Prostate gland (tissue), 2 donors: Measurements from ENCODE around the gene ADORA2A. TPM values are rescaled to one million over a fixed set of nuclear protein-coding genes. Genes with fewer than 3 reads are reported as not detected.

Source experiments
- DNase-seq: peaks from one replicate; pipeline ENCODE4 v3.0.0-alpha.2; 2019; ENCODE audit warnings: low spot score
- H3K27ac ChIP-seq, 2 donors: fragments of 200-600 bp; sonication (generic); 2 replicates each; pipeline ENCODE4 v1.5.1; 2017 to 2019
- H3K27me3 ChIP-seq: fragments of 200-600 bp; sonication (generic); replicated peaks from 2 replicates; pipeline ENCODE4 v1.5.1; 2019; ENCODE audit not compliant: insufficient read depth
- H3K36me3 ChIP-seq, 2 donors: fragments of 200-600 bp; sonication (generic); 1 replicate in 1 of 2; 2 replicates in 1 of 2; pipeline versions ENCODE4 v1.5.1 to v1.8.1; 2017 to 2019
- H3K4me1 ChIP-seq: fragments of 200-600 bp; sonication (generic); replicated peaks from 2 replicates; pipeline ENCODE4 v1.5.1; 2019
- H3K4me3 ChIP-seq, 2 donors: fragments of 200-600 bp; sonication (generic); 2 replicates each; pipeline ENCODE4 v1.5.1; 2017 to 2019
- H3K9me3 ChIP-seq: fragments of 200-600 bp; sonication (generic); 2 replicates; pipeline ENCODE4 v1.5.1; 2017
- POLR2A ChIP-seq: fragments of 450-650 bp; IDR thresholded peaks from one replicate; pipeline ENCODE4 v1.6.1; 2016; ENCODE audit warnings: antibody characterized with exemption, mild to moderate bottlenecking
- POLR2AphosphoS5 ChIP-seq: sonication (generic); formaldehyde crosslinking; IDR thresholded peaks from one replicate; pipeline ENCODE4 v1.6.1; 2017; ENCODE audit warnings: antibody characterized with exemption
- WGBS: methylation state at CpG from one replicate; pipeline ENCODE4 v1.1.5; 2018; 5-methylcytosine and 5-hydroxymethylcytosine counted together
- intact Hi-C: fragments of 100-400 bp; cut with DNase I; formaldehyde crosslinking; loops from one replicate; pipeline ENCODE4 v1.14.2; 2022
- total RNA-seq, 2 donors: library from RNA; depleted of rRNA; stranded (reverse); fragments of >200 nt; gene quantifications; one replicate each; pipeline ENCODE4 v1.1.0, GENCODE V29; 2016
- TF ChIP-seq, protein P1 (sequence below), 4 experiments: fragments of 200-600 bp in 2 of 4; fragments of 450-650 bp in 2 of 4; sonication (generic) in 2 of 4; IDR thresholded peaks; 1 replicate in 3 of 4; 2 replicates in 1 of 4; pipeline ENCODE4 v1.5.1; 2016 to 2019; ENCODE audit warnings: antibody characterized with exemption in 4 of 4, mild to moderate bottlenecking in 2 of 4, moderate library complexity in 2 of 4

The ADORA2A gene
- total RNA-seq, 2 donors from 2014 or later = 2.1 to 3.7 TPM

DNA sequence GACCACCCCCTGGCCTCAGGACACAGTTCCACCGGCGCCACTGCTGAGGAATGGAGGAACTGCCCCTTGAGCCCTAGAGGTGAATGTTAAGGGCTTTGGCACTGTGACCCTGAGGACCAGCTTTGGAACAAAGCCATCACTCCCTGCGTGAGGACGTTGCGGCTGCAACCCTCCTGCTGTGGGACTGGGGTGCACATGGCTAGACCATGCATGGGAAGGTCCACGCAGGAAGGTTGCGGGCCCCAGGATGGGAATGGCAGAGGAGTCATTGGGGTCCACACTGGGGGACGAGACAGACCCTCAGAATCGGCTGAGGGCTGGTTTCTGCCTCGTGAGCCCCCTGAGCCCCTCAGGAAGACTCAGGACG lies 6.4 kb upstream of the ADORA2A start:
- intact Hi-C loops = loop anchor here (5.0 kb wide), 1 partner anchor 81 kb away; no protein-coding TSS in a partner anchor
- DNase-seq = no peak
- Histone ChIP-seq H3K27me3 (no peaks in the 10 kb centered on the region), H3K9me3 (no peaks in the 10 kb centered on the region), H3K36me3 (no peaks in the 10 kb centered on the region), H3K4me1 (no peaks in the 10 kb centered on the region), H3K27ac (no peak overlapping the region), H3K4me3 (no peak overlapping the region)
- WGBS = 76% methylated on average over 11 of the region's 11 CpGs
- TF ChIP-seq POLR2AphosphoS5 (no peak), POLR2A (no peak)
- TF ChIP-seq, protein P1, sequence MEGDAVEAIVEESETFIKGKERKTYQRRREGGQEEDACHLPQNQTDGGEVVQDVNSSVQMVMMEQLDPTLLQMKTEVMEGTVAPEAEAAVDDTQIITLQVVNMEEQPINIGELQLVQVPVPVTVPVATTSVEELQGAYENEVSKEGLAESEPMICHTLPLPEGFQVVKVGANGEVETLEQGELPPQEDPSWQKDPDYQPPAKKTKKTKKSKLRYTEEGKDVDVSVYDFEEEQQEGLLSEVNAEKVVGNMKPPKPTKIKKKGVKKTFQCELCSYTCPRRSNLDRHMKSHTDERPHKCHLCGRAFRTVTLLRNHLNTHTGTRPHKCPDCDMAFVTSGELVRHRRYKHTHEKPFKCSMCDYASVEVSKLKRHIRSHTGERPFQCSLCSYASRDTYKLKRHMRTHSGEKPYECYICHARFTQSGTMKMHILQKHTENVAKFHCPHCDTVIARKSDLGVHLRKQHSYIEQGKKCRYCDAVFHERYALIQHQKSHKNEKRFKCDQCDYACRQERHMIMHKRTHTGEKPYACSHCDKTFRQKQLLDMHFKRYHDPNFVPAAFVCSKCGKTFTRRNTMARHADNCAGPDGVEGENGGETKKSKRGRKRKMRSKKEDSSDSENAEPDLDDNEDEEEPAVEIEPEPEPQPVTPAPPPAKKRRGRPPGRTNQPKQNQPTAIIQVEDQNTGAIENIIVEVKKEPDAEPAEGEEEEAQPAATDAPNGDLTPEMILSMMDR (IDR thresholded peaks at IDR 0.05) = no peak

GRCh38 chr22:24421428-24421931 lies 5.9 kb upstream of the ADORA2A start:
- DNase-seq = no peak
- WGBS = 52% methylated on average over 9 of the region's 9 CpGs
- H3K36me3 ChIP-seq = no peaks in the 10 kb centered on the region
- TF ChIP-seq, protein P1 (IDR thresholded peaks at IDR 0.05) = no peak
- no peak for TF ChIP-seq POLR2AphosphoS5
- no peak for TF ChIP-seq POLR2A
- no peak overlapping the region for H3K4me3 ChIP-seq
- H3K4me1 ChIP-seq = no peaks in the 10 kb centered on the region
- H3K27me3 ChIP-seq = no peaks in the 10 kb centered on the region
- no peaks in the 10 kb centered on the region for H3K9me3 ChIP-seq
- intact Hi-C loops = loop anchor here (5.0 kb wide), 1 partner anchor 81 kb away; no protein-coding TSS in a partner anchor
- H3K27ac ChIP-seq = no peak overlapping the region

GRCh38 chr22:24422102-24422665 lies 5.2 kb upstream of the ADORA2A start:
- Histone ChIP-seq H3K27ac (no peak overlapping the region), H3K9me3 (no peaks in the 10 kb centered on the region), H3K4me3 (no peak overlapping the region), H3K27me3 (no peaks in the 10 kb centered on the region), H3K4me1 (no peaks in the 10 kb centered on the region), H3K36me3 (no peaks in the 10 kb centered on the region)
- WGBS = 82% methylated on average over 5 of the region's 5 CpGs
- TF ChIP-seq POLR2A (no peak), POLR2AphosphoS5 (no peak)
- TF ChIP-seq, protein P1 (IDR thresholded peaks at IDR 0.05) = no peak
- DNase-seq = no peak
- intact Hi-C loops = loop anchor here (5.0 kb wide), 1 partner anchor 80 kb away; no protein-coding TSS in a partner anchor

DNA sequence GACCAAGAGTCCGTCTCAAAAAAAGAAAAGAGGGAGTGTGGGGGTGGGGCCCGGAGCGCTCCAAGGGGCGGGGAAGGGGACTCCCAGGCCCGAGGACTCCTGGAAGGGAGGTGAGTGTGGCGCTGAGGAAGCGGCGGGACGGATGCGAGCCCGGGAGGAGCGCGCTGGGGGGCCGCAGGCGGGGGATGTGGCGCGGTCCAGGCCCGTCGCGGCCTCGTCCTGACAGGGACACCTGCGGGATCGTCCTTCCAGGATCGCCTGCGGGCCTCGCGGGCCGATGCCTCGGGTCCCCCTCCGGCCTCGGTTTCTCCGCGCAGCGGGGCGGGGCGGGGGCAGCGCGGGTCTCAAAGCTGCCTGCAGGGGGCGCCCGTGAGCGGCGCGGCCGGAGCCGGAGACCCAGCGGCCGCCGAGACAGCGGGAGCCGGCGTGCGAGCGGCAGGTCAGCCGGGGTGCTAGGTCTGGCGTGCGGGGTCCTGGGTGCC lies 3.8 kb upstream of the ADORA2A start:
- H3K27me3 ChIP-seq = no peaks in the 10 kb centered on the region
- no peaks in the 10 kb centered on the region for H3K9me3 ChIP-seq
- H3K27ac ChIP-seq = peak overlapping the region in 1 of 2 donors; percentile 19
- intact Hi-C loops = loop anchor here (5.0 kb wide), 1 partner anchor 79 kb away; no protein-coding TSS in a partner anchor
- H3K4me3 ChIP-seq = peak overlapping the region; percentile 39 to 49
- H3K36me3 ChIP-seq = no peaks in the 10 kb centered on the region
- no peak for DNase-seq
- TF ChIP-seq POLR2A = no peak
- no peak for TF ChIP-seq POLR2AphosphoS5
- TF ChIP-seq, protein P1 (IDR thresholded peaks at IDR 0.05) = peak; percentile 81 to 89 (median 84)
- 2% methylated on average over 27 of the region's 56 CpGs for WGBS
- no peaks in the 10 kb centered on the region for H3K4me1 ChIP-seq
